NB4 (cell line): ENCODE results near the gene FZR1.

ENCODE experiments used
- CTCF ChIP-seq: IDR thresholded peaks from one replicate; pipeline ENCODE4 v1.5.1; 2012; ENCODE audit warnings: low read depth, low read length
- POLR2A ChIP-seq: IDR thresholded peaks from 2 replicates; pipeline ENCODE4 v1.6.1; 2011; ENCODE audit warnings: mild to moderate bottlenecking; ENCODE audit not compliant: insufficient read length; ENCODE audit errors: extremely low read depth

- no peak for TF ChIP-seq POLR2A
- no peak for TF ChIP-seq CTCF
Observed at GRCh38 chr19:3531716-3532115, 25.6 kb downstream of the FZR1 start.
